A549 (cell line): ENCODE results near the gene OAS3.

Source experiments
- CHD4 ChIP-seq: fragments of 200-600 bp; sonication (generic); IDR thresholded peaks from 2 replicates; pipeline ENCODE4 v1.6.1; 2016; ENCODE audit warnings: antibody characterized with exemption, mild to moderate bottlenecking, borderline replicate concordance
- CTCF ChIP-seq: fragments of >200 bp; sonication (Bioruptor Twin); formaldehyde crosslinking; IDR thresholded peaks from 3 replicates; pipeline ENCODE4 v1.5.1; 2016
- ELK1 ChIP-seq: fragments of 150-350 bp; IDR thresholded peaks from 2 replicates; pipeline ENCODE4 v1.6.1; 2014; ENCODE audit warnings: low read depth, mild to moderate bottlenecking, low read length
- JUN ChIP-seq, 2 experiments: fragments of >200 bp; sonication (Bioruptor Twin); formaldehyde crosslinking; IDR thresholded peaks; 2 replicates in 1 of 2; 3 replicates in 1 of 2; pipeline ENCODE4 v1.6.1; 2016 to 2017
- MAZ ChIP-seq: fragments of 150-350 bp; IDR thresholded peaks from 2 replicates; pipeline ENCODE4 v1.6.1; 2014; ENCODE audit warnings: antibody characterized with exemption, low read depth, low read length, borderline replicate concordance
- PHF8 ChIP-seq: fragments of 200-600 bp; sonication (generic); IDR thresholded peaks from 2 replicates; pipeline ENCODE4 v1.6.1; 2016; ENCODE audit warnings: low read depth, mild to moderate bottlenecking, antibody characterized with exemption, moderate library complexity, borderline replicate concordance
- POLR2A ChIP-seq: IDR thresholded peaks from 2 replicates; pipeline ENCODE4 v1.6.1; 2012; ENCODE audit warnings: mild to moderate bottlenecking, low read length
- RFX5 ChIP-seq: fragments of 450-650 bp; IDR thresholded peaks from 2 replicates; pipeline ENCODE4 v1.7.1; 2014; ENCODE audit warnings: antibody characterized with exemption, mild to moderate bottlenecking, moderate library complexity
- TP53 ChIP-seq: fragments of 250-450 bp; sonication (Bioruptor Pico); IDR thresholded peaks from 2 replicates; pipeline ENCODE4 v1.5.0; 2021; ENCODE audit warnings: mild to moderate bottlenecking, moderate library complexity
- TF ChIP-seq, protein P1 (sequence below): fragments of 450-650 bp; IDR thresholded peaks from 2 replicates; pipeline ENCODE4 v1.6.1; 2014; ENCODE audit warnings: antibody characterized with exemption
- TF ChIP-seq, protein P2 (sequence below): IDR thresholded peaks from 2 replicates; pipeline ENCODE4 v1.6.1; 2012

DNA sequence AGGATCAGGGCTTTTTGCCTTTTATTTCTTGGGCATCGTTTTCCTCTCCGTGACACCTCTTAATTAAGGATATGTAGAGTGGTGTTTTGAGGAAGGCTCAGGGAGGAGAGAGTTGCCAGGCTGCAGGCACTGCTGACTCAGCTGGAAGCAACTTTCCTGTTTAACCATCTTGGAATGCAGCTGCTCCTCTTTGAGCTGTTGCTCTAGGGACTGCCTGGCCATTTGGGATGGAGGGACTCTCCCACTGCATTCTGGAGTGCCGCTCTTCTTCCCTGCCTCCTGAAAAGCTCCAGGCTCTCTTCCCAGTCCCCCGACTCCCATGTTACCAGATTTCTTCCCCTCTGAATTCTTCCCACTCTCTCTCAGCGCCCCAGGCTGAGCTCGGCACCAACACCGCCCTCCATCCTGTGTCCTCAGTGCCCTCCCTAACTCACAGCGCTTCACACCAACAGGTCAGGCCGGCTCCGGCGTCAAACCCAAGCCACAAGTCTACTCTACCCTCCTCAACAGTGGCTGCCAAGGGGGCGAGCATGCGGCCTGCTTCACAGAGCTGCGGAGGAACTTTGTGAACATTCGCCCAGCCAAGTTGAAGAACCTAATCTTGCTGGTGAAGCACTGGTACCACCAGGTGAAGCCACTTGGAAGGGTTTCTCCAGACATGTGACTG lies 5.9 kb downstream of the OAS3 start:
- TF ChIP-seq CTCF (no peak), PHF8 (no peak), MAZ (no peak), TP53 (CRISPR knock-in tag) (no peak), POLR2A (no peak), JUN (IDR thresholded peaks at IDR 0.05) (no peak), RFX5 (no peak), ELK1 (no peak), CHD4 (no peak)
- TF ChIP-seq, protein P1, sequence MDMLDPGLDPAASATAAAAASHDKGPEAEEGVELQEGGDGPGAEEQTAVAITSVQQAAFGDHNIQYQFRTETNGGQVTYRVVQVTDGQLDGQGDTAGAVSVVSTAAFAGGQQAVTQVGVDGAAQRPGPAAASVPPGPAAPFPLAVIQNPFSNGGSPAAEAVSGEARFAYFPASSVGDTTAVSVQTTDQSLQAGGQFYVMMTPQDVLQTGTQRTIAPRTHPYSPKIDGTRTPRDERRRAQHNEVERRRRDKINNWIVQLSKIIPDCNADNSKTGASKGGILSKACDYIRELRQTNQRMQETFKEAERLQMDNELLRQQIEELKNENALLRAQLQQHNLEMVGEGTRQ, result no peak
- TF ChIP-seq, protein P2, sequence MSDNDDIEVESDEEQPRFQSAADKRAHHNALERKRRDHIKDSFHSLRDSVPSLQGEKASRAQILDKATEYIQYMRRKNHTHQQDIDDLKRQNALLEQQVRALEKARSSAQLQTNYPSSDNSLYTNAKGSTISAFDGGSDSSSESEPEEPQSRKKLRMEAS, result no peak
